ENCODE data around the gene GALT.
A peak's percentile ranks its signal among the peaks of the same experiment; 100 is the strongest.

GALT gene

DNA sequence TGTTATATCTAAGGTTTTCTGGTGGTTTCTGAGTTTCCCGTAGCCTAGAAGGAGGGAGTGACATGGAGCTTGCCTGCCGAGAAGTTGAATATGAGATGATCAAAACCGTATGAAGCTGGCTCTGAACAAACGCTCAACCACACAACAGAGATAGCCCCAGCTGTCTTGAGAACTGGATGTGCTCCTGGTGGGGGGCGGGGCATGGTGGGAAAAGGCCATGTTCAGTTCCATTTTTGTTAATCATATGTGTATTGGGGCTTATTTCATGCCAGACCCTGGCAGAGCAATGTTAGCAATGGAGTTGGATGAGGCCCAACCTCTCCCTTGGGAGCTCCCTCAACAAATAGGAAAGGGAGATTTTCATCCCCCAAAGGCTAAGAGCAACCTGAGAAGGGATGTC is 39.8 kb downstream of the GALT start:
- no peak for DNase-seq

- no peak for DNase-seq
Observed at GRCh38 chr9:34686732-34687131, 40.3 kb downstream of the GALT start.

GRCh38 chr9:34687276-34688030 is 41.0 kb downstream of the GALT start:
- no peak for DNase-seq

DNA sequence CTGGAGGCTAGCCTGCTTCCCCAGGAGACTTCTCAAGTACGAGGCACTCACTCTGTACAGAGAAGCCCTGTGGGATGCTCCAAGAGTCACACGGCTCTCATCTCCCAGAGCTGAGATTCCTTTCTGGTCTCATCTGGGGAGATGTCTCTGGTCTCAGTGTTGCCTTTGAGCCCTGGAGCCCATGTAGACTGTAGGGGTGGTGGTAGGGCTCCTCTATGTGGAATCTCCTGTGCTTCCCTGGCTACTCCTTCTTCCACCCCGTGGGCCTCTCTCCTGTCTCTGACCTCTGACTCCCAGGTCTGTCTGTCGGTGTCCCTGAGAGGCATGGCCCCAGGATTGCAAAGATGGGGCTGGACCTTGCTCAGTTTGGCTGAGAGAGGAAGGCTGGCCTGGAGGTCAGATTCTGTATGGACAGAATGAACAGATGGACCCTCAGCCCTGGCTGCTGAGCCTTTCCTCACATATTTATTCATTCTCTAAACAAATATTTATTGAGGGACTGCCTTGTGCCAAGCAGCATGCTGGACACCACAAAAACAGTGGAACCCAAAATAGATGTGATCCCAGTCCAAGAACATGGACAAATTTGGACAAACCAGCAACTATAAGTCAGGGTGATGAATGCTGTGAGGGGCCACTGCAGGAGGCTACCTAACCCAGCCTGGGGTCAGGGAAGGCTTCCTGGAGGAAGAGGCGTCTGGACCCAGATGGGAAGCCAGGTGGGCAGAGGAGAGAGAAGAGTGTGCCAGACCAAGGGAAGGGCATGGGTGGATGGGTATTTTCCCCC is 42.0 kb downstream of the GALT start:
- no peak for DNase-seq

- DNase-seq, result no peak
Observed at GRCh38 chr9:34689116-34689470, 42.6 kb downstream of the GALT start.

DNA sequence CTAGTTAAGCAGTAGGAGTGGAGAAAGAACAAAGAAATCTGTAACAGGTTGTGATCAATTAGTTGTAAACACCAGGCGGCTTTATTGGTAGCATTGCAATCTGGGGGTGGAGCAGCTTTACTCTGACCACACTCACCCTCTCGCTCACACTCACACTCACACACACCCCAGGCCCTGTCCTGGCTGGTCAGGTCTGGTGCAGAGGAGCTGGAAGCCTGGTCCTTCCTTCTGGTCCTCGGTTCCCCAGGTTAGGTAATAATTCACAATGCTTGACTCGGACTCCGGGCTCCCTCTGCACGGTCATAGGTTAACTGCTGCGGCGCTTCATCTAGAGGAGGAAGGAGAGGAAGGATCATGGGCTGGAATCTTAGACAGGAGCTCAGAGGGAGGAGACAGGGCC is 43.0 kb downstream of the GALT start:
- DNase-seq, result no peak

DNA sequence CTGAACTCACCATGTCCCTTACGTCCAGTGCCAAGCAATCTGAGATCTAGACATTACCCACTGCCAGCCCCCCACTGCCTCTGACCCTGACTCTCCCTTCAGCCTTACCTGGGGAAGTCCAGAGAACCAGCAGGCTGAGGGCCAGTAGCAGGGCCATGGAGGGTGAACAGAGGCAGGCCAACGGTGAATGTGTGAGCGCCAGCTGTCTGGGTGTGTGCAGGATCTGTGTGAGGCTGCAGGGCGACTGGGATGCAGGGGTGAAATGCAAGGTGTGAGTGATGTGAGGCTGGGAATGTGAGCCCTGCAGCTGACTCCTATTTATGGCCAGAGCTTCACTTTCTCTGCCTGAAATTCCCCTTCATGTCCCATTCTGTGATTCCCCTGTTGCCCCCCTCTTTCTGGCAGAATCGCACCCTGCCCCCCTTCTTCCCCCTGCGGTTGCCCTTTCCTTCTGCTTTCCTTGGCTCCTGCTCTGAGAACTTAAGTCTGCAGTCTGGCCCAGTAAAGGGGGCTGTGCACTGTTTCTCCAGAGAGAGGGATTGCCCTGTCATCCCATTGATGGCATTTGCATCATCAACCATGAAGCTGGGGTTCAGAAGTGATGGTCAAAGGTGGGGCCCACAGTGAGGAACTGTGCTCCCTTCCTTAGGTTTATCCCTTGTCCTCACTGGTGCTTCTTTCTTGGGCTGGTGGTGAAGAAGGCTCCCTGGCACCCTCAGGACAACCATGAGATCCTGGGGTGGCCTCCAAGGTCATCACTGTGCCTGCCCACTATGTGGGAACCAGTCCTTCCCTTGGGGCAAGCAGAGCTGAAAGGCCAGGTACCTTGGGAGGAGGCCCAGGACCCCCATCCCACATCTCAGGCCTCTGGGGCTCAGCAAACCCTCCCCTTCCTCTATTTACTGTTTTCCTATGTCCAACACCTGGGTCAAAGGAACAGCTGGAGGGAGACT is 44.8 kb downstream of the GALT start, which contains the start of gene CCL19:
TSS of gene CCL19 (minus strand) at position 294 of the 953 bp plus-strand sequence. CDS start at position 157, 137 bp downstream.
- peak in 1 of 2 donors; percentile 66 for DNase-seq

GRCh38 chr9:34691936-34692315 is 45.5 kb downstream of the GALT start:
- DNase-seq, result no peak

DNA sequence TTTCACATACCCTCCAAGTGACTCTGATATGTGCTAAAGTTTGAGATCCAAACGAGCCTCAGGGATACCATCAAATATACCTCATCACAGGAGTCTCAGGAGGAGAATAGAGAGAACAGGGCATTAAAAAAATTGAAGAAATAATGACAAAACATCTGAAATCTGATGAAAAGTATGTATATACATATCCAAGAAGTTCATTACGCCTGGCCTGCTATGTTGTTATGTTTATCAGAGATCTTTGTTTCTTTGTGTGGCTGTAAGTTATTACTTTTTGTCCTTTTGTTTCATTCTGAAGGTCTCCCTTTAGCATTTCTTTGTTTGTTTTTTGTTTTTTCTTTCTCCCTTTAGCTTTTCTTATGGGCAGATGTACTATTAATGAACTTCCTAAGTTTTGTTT is 47.1 kb downstream of the GALT start:
- DNase-seq, result no peak

GRCh38 chr9:34694811-34695210 is 48.3 kb downstream of the GALT start:
- DNase-seq, result no peak

Data from bone marrow (tissue), 2 donors.